SW 1271 (cell line): ENCODE measurements around the gene DNAJC7.
"Not testable (repeated sequence)": the region's sequence is repeated elsewhere in the genome, so short reads cannot be mapped to it uniquely, and the experiment has no call there.

Source experiments
- DNase-seq, 2 experiments: peaks; one replicate each; lab custom pipeline; 2025; lab: John Stamatoyannopoulos, UW

DNAJC7 gene

GRCh38 chr17:42041619-42042018 is 24.4 kb upstream of the DNAJC7 start:
- DNase-seq, result no peak

DNA sequence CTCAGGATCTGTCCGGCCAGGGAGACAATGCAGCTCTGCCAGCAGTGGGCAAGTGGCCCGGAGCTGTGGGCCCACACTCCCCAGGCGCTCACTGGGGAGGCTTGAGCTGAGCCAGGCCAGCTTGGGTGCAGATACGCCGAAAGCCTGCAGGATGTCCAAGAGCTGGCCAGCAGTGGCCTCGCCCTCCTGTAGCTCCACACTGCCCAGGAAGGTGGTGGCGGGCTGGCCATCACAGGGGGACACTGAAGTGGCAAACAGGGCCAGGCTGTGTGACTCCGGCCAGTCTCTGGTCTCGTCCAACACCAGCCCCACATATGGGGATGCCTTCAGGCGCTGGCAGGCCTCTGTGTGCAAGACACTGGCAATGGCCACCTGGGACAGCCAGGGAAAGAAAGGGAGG is 23.6 kb upstream of the DNAJC7 start:
- no peak for DNase-seq

DNA sequence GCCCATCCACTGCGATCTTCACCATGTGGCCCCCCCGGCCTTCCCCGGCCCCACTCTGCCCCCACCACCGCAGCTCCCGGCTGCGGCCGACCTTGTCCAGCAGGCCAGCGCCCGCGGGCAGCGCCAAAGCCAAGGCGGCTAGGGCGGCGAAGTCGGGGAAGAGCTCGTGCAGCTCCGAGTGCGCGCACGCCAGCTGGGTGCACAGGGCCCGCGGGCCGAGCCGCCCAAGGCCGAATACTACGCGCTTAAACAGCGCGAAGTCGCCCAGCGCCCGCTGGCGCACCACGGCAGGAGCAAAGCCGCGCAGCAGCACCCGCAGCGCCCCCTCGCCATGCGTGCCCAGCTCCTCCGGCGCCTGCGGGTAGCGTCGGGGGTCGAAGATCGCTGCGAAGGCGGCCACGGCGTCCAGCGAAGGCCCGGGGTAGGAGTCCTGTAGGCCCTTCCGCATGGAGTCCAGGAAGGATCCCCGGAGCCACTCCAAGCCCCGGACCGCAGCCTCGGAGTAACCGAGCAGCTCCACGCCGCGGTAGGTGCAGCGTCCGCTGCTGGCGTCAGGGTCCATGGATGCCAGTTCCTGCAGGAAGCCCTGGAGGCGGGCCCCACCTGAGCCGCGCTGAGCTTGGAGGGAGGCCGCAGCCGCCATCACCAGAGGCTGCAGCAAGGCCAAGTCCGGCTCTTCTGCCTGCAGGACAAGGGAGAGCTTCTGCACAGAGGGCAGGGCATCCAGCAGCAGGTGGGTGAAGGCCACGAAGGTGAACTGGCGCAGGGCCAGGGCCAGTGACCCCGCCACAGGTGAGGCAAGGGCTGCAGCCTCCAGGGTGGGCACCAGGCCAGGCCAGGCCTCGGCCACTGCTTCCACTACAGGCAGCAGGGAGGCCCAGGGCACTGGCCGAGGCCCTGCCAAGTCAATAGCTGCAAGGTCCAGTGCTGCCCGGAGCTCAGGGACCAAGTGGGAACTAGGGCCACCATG is 22.8 kb upstream of the DNAJC7 start:
- no peak for DNase-seq

GRCh38 chr17:42038221-42038973 is 21.2 kb upstream of the DNAJC7 start:
- DNase-seq, result no peak

- DNase-seq, result no peak
These were observed 16.8 kb upstream of the DNAJC7 start for GRCh38 chr17:42034059-42034458.

GRCh38 chr17:42031584-42031983 is 14.3 kb upstream of the DNAJC7 start:
- no peak for DNase-seq

DNA sequence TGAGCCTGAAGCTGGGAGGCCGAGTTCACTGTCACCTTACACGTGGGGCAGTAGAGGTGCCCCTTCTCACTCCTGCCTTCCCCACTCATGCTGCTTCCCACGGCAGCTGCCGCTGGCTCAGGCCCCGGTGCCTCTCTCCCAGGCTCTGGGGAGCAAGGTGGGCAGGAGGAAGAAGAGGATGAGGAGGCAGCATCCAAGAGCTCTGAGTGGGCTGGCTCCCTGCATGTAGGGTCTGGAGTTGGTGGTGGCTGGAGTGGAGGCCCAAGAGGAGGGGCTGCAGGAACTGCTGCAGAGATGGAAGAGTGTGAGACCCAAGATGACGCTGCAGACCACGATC is 11.5 kb upstream of the DNAJC7 start:
- DNase-seq, result no peak

- DNase-seq, result no peak
These were observed 10.9 kb upstream of the DNAJC7 start for GRCh38 chr17:42027961-42028790.

DNA sequence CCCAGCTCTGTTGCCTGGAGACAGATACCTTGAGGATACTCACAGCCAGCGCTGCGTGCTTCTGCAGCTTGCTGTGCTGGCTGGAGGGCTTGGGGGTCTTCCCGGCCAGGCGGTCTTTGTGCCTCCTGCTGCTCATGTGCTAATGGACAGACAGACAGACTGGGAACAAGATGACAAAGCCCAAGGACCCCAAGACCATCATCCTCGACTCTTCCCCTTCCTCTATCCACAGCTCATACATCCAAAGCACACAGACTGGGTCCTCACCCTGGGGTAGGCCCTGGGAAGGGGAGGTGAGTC is 10.3 kb upstream of the DNAJC7 start:
- DNase-seq, result no peak

DNA sequence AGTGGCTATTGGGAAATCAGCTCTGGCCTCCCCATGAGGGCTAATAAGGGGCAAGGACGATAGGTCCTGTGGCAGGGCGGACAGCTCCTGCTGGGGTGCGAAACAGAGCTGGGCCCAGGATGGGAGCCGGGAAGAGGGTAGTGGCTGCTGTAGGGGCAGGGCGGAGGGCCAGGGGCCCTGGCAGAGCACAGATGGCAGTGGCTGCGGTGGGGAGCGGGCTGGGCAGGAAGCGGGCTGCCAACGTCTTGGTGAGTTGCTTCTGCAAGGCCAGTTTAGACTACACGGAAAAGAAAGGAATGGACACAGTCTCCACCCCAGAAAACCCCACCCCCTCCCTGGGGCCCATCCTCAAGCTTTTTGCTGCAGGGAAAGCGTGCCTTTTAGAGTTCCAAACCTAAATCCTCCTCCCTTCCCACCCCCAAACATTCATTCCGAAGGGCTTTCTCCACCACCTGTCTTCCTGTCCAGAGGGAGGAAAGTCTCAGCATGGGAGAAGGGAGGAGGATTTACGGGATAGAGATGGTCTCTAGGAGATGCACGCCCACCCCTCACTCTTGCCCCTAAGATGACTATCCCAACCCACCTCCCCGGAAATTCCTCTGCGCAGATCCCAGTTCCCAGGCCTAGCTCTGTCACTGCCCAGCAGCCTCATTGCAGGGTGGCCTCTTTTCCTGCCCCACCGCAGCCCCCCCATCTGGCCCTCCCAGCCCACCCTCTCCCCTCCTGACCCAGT is 9.8 kb upstream of the DNAJC7 start:
- no peak for DNase-seq

GRCh38 chr17:42025936-42026335 is 8.7 kb upstream of the DNAJC7 start:
- DNase-seq, result no peak

DNA sequence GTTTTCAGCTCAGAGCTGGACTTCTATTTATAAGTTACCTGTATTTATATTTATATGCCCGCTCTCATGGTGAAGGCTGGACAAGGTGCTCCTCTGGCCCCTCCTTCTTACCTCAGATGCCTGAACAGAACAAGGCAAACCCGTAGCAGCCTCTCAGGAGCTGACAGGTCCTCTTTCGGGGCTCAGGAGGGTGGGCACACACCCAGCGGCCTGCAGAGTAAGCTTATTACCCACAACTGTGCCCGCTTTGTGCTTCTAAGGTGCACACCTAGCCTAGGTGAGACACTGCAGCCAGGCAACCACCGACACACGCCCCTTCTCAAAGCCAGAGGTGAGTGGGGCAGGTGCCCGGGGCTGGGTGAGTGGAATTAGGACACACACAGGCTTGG is 7.9 kb upstream of the DNAJC7 start:
- DNase-seq, result no peak

- no peak for DNase-seq
These were observed 6.5 kb upstream of the DNAJC7 start for GRCh38 chr17:42023524-42024349.

- DNase-seq, result not testable (repeated sequence)
These were observed 3.6 kb upstream of the DNAJC7 start for GRCh38 chr17:42020845-42021244.

- DNase-seq, result peak; percentile 68 to 88
These were observed 2.5 kb upstream of the DNAJC7 start, which contains the start of gene NKIRAS2 for GRCh38 chr17:42019509-42020404. TSS of gene NKIRAS2 (plus strand) at chr17:42020090. CDS start at chr17:42021578, 1,488 bp downstream.

DNA sequence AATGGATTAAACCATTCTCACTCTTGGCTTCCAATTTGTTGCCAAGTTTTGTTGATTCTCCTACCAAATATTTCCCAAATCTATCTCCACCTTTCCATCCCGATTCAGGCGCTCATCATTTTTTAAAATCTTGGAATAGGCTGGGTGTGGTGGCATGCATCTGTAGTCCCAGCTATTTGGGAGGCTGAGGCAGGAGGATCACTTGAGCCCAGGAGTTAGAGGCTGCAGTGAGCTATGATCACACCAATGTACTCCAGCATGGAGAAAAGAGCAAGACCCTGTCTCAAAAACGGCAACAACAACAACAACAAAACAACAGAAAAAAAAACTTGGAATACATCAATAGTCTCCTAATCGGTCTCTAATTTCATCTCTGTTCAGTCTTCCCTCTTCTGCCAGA is 1.7 kb upstream of the DNAJC7 start:
- no peak for DNase-seq

DNA sequence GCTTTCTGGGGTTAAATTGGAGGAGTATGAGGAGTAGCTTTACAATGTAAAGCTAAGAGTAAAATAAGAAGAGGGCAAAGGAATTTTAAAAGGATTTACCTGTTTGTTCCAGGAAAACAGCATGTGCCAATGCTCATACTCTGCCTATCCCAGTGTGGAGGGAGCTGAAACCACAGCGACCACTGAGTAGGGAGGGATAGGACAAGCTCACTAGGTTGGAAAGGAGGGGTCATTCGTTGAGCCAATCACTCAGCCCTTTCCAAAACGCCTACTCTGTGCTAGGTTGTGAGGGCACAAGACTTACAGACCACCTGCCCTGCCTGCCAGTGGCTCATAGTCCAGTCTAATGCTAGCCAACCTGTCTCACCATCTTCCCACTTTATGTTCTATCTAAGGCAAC is 1.1 kb upstream of the DNAJC7 start:
- no peak for DNase-seq

DNA sequence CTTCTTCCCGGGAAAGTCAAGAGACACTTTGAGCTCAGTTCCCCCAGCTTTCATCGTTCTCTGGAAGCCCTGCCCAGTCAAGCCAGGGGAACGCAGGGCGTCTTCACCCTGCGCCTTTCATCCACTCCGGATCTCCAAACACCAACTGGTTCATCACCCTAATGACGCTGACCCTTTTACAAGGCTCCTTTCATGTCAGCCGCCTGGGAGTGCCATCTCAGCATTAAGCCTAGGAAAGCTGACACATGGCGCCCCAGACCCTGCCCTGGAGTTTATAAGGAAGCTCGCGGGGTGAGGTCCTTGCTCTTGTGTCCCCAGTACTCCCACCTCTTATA is 594 bp upstream of the DNAJC7 start:
- no peak for DNase-seq

- DNase-seq, result no peak
These were observed 818 bp downstream of the DNAJC7 start for GRCh38 chr17:42016411-42016831.

- not testable (repeated sequence) for DNase-seq
These were observed 3.5 kb downstream of the DNAJC7 start for GRCh38 chr17:42013740-42014139.
